Measurements from ENCODE around the gene NEK9.

GRCh38 chr14:75139185-75139584, 12.3 kb upstream of the NEK9 start:
- no peak for TF ChIP-seq CTCF (IDR thresholded peaks at IDR 0.05; ENCODE audit: extremely low read depth in 1 of 2, insufficient read depth in 1 of 2, low read depth in 1 of 2, low read length in 2 of 2)
- TF ChIP-seq EZH2 (IDR thresholded peaks at IDR 0.05; ENCODE audit: borderline replicate concordance, low read depth, low read length, severe bottlenecking), result no peak
- TF ChIP-seq POLR2A (IDR thresholded peaks at IDR 0.05; ENCODE audit: low read depth, low read length), result no peak
- no peak for TF ChIP-seq GATA2 (IDR thresholded peaks at IDR 0.05; ENCODE audit: insufficient read depth, insufficient read length, low read depth, low read length)
- TF ChIP-seq, protein P1, sequence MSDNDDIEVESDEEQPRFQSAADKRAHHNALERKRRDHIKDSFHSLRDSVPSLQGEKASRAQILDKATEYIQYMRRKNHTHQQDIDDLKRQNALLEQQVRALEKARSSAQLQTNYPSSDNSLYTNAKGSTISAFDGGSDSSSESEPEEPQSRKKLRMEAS (IDR thresholded peaks at IDR 0.05; ENCODE audit: insufficient read depth, insufficient read length), result no peak
- TF ChIP-seq FOS (IDR thresholded peaks at IDR 0.05; ENCODE audit: borderline replicate concordance, insufficient read depth, low read length), result no peak
